Amniotic stem cell (primary cell): ENCODE measurements around the gene AGAP1.
A peak's percentile ranks its signal among the peaks of the same experiment; 100 is the strongest.

Experiments used
- DNase-seq: peaks from one replicate; lab custom pipeline; 2025; lab: John Stamatoyannopoulos, UW

The AGAP1 gene

GRCh38 chr2:236171181-236171679 lies 677.4 kb downstream of the AGAP1 start:
- no peak for DNase-seq

GRCh38 chr2:236171680-236172254 lies 677.9 kb downstream of the AGAP1 start:
- no peak for DNase-seq

GRCh38 chr2:236172255-236173035 lies 678.6 kb downstream of the AGAP1 start:
- no peak for DNase-seq

GRCh38 chr2:236173036-236173728 lies 679.3 kb downstream of the AGAP1 start:
- no peak for DNase-seq

- DNase-seq: no peak
Measured at GRCh38 chr2:236173729-236174607, 680.1 kb downstream of the AGAP1 start.

GRCh38 chr2:236175548-236176150 lies 681.8 kb downstream of the AGAP1 start:
- no peak for DNase-seq

GRCh38 chr2:236176417-236176816 lies 682.6 kb downstream of the AGAP1 start:
- no peak for DNase-seq

- no peak for DNase-seq
Measured at GRCh38 chr2:236176951-236177350, 683.1 kb downstream of the AGAP1 start.

- DNase-seq: no peak
Measured at GRCh38 chr2:236177604-236177966, 683.7 kb downstream of the AGAP1 start.

GRCh38 chr2:236177967-236178889 lies 684.4 kb downstream of the AGAP1 start:
- no peak for DNase-seq

- no peak for DNase-seq
Measured at GRCh38 chr2:236178890-236179235, 685.0 kb downstream of the AGAP1 start.

GRCh38 chr2:236179236-236180075 lies 685.6 kb downstream of the AGAP1 start:
- no peak for DNase-seq

- DNase-seq: no peak
Measured at GRCh38 chr2:236180076-236180816, 686.4 kb downstream of the AGAP1 start.

- DNase-seq: peak; percentile 36
Measured at GRCh38 chr2:236180831-236181453, 687.1 kb downstream of the AGAP1 start.
